Body of pancreas (tissue), 4 donors: ENCODE results near the gene PCDH9.

Experiments used
- POLR2A ChIP-seq, 3 donors: fragments of 450-650 bp; IDR thresholded peaks; one replicate each; pipeline ENCODE4 v1.6.1; 2016; ENCODE audit warnings: antibody characterized with exemption in 3 of 3, mild to moderate bottlenecking in 2 of 3
- TF ChIP-seq, protein P1 (sequence below), 7 experiments: fragments of 450-650 bp in 4 of 7; fragments of 200-600 bp in 3 of 7; sonication (generic) in 3 of 7; IDR thresholded peaks; one replicate each; pipeline ENCODE4 v1.5.1; 2016 to 2019; ENCODE audit warnings: antibody characterized with exemption in 7 of 7

DNA sequence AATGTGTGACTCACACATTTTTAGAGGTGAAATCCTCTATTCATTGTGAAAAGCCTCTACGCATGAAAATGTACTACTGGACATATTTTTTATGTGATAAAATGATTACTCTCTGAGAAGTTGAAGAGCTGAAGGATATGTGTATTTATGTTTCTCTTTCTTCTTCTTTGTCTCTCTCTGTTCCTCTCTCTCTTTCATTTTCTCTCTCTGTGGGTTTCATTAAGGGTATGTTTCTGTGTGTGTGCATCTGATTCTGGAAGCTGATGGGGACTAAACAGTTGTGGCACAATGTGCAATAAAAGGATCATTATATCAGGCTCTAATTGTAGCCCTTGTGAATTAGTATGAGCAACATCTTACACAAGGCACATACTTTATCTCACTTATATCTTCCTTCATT lies 867.7 kb downstream of the PCDH9 start:
- TF ChIP-seq, protein P1, sequence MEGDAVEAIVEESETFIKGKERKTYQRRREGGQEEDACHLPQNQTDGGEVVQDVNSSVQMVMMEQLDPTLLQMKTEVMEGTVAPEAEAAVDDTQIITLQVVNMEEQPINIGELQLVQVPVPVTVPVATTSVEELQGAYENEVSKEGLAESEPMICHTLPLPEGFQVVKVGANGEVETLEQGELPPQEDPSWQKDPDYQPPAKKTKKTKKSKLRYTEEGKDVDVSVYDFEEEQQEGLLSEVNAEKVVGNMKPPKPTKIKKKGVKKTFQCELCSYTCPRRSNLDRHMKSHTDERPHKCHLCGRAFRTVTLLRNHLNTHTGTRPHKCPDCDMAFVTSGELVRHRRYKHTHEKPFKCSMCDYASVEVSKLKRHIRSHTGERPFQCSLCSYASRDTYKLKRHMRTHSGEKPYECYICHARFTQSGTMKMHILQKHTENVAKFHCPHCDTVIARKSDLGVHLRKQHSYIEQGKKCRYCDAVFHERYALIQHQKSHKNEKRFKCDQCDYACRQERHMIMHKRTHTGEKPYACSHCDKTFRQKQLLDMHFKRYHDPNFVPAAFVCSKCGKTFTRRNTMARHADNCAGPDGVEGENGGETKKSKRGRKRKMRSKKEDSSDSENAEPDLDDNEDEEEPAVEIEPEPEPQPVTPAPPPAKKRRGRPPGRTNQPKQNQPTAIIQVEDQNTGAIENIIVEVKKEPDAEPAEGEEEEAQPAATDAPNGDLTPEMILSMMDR (IDR thresholded peaks at IDR 0.05): no peak
- no peak for TF ChIP-seq POLR2A (IDR thresholded peaks at IDR 0.05)
